Measurements from ENCODE around the gene CCDC116.

DNA sequence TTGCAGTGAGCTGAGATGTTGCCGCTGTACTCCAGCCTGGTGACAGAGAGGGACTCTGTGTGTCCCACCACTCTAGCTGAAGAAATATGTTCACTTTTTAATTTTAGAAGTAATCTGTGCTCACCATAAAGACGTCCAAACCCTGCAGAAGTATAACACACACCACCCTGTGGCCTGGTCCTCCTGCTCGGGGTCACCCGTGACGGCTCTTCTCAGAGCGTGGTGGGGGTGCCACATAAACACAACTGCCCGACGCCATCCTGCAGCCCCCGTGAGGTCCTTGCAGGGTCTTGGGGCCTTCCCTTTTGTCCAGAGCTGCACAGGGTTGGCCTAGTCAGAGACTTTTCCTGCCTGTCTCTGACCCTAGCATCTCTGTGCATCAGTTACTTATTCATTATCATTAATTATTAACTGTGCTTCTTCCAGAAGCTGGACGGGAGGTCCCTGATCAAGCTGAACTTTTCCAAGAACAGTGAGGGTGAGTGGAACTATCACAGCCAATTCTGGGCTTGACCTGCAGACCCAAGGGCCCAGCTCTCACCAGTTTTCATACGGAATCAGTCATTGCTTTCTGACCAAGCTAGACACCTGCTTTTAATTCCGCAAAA, 42.2 kb downstream of the CCDC116 start:
- no peak for TF ChIP-seq EZH2phosphoT487 (IDR thresholded peaks at IDR 0.05)
- no peak for TF ChIP-seq CTCF (IDR thresholded peaks at IDR 0.05)
- TF ChIP-seq EZH2 (IDR thresholded peaks at IDR 0.05) = no peak
